Measurements from ENCODE around the gene DHRS12.
A peak's percentile ranks its signal among the peaks of the same experiment; 100 is the strongest.

The DHRS12 gene

DNA sequence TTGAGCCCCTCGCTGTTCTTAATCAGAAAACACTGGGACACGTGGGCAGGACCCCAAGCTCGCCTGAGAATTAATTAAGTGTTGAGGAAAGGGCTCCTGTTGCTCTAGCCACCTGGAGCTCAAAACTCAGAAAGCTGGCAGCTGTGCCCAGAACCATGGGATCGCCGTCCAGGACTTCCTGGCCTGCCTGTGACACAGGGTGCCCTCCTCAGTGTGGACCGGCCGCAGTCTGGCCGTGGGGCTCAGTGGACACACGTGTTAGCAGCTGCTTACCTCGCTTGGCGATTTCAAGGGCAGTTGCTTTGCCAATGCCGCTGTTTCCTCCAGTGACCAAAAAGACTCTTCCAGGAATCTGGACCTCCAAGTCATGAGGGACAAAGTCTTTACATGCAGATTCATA lies 4.7 kb downstream of the DHRS12 start:
- ATAC-seq (replicated peaks; ENCODE audit: extremely low read depth, poor library complexity, severe bottlenecking) (no peak), DNase-seq (ENCODE audit: low spot score in 2 of 2) (no peak)
- Mint-ChIP-seq H3K9me3 (no peaks in the 10 kb centered on the region), H3K27me3 (no peaks in the 10 kb centered on the region), H3K4me1 (peaks cover 30% of the 10 kb centered on the region), H3K27ac (ENCODE audit: low read depth) (no peak overlapping the region), H3K36me3 (ENCODE audit: insufficient read depth) (peaks cover 26% of the 10 kb centered on the region), H3K4me3 (no peak overlapping the region)

- Mint-ChIP-seq H3K36me3 (ENCODE audit: insufficient read depth) (peaks cover 12% of the 10 kb centered on the region), H3K4me3 (no peak overlapping the region), H3K27ac (ENCODE audit: low read depth) (no peak overlapping the region), H3K4me1 (peaks cover 22% of the 10 kb centered on the region), H3K27me3 (no peaks in the 10 kb centered on the region), H3K9me3 (no peaks in the 10 kb centered on the region)
- no peak for ATAC-seq (replicated peaks; ENCODE audit: extremely low read depth, poor library complexity, severe bottlenecking)
- DNase-seq (ENCODE audit: low spot score in 2 of 2), result peak in 1 of 2 donors; percentile 36
Observed at GRCh38 chr13:51797664-51798488, 6.1 kb downstream of the DHRS12 start.

- Mint-ChIP-seq H3K27me3 (no peaks in the 10 kb centered on the region), H3K4me1 (peaks cover 12% of the 10 kb centered on the region), H3K27ac (ENCODE audit: low read depth) (no peak overlapping the region), H3K36me3 (ENCODE audit: insufficient read depth) (peaks cover 7% of the 10 kb centered on the region), H3K4me3 (no peak overlapping the region), H3K9me3 (no peaks in the 10 kb centered on the region)
- ATAC-seq (replicated peaks; ENCODE audit: extremely low read depth, poor library complexity, severe bottlenecking) (no peak), DNase-seq (ENCODE audit: low spot score in 2 of 2) (no peak)
Observed at GRCh38 chr13:51796546-51796945, 7.4 kb downstream of the DHRS12 start.

- Mint-ChIP-seq H3K27me3 (no peaks in the 10 kb centered on the region), H3K27ac (ENCODE audit: low read depth) (peak overlapping the region; percentile 54), H3K9me3 (no peaks in the 10 kb centered on the region), H3K36me3 (ENCODE audit: insufficient read depth) (peaks cover 7% of the 10 kb centered on the region), H3K4me1 (peaks cover 12% of the 10 kb centered on the region), H3K4me3 (no peak overlapping the region)
- DNase-seq (ENCODE audit: low spot score in 2 of 2) (no peak), ATAC-seq (replicated peaks; ENCODE audit: extremely low read depth, poor library complexity, severe bottlenecking) (no peak)
Observed at GRCh38 chr13:51795419-51795818, 8.5 kb downstream of the DHRS12 start.

DNA sequence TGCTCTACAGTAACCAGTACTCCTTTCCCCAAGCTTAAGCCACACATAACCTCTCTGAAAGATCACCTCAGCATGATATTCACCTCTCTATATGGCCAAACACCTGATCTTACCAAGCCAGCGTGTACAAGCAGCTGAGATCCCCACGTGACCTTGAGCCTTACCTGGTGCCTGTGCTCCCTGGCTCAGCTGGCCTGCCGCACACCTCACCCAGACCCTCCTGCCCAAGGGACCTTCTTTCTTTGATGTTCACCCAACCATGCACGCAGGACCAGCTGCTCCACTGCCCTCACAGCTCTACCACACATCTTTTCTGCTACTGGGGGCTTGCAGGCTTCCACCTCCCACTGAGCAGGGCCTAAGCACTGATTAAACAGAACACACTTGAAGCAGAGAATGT lies 9.0 kb downstream of the DHRS12 start:
- Mint-ChIP-seq H3K4me1 (peaks cover 10% of the 10 kb centered on the region), H3K36me3 (ENCODE audit: insufficient read depth) (peaks cover 7% of the 10 kb centered on the region), H3K9me3 (no peaks in the 10 kb centered on the region), H3K4me3 (no peak overlapping the region), H3K27ac (ENCODE audit: low read depth) (peak overlapping the region; percentile 54), H3K27me3 (no peaks in the 10 kb centered on the region)
- ATAC-seq (replicated peaks; ENCODE audit: extremely low read depth, poor library complexity, severe bottlenecking), result no peak
- DNase-seq (ENCODE audit: low spot score in 2 of 2), result no peak

GRCh38 chr13:51793570-51794271 lies 10.2 kb downstream of the DHRS12 start:
- no peak overlapping the region for H3K4me3 Mint-ChIP-seq
- no peaks in the 10 kb centered on the region for H3K9me3 Mint-ChIP-seq
- peaks cover 9% of the 10 kb centered on the region for H3K36me3 Mint-ChIP-seq (ENCODE audit: insufficient read depth)
- no peak overlapping the region for H3K27ac Mint-ChIP-seq (ENCODE audit: low read depth)
- H3K4me1 Mint-ChIP-seq, result peaks cover 6% of the 10 kb centered on the region
- ATAC-seq (replicated peaks; ENCODE audit: extremely low read depth, poor library complexity, severe bottlenecking) (no peak), DNase-seq (ENCODE audit: low spot score in 2 of 2) (no peak)
- no peaks in the 10 kb centered on the region for H3K27me3 Mint-ChIP-seq

DNA sequence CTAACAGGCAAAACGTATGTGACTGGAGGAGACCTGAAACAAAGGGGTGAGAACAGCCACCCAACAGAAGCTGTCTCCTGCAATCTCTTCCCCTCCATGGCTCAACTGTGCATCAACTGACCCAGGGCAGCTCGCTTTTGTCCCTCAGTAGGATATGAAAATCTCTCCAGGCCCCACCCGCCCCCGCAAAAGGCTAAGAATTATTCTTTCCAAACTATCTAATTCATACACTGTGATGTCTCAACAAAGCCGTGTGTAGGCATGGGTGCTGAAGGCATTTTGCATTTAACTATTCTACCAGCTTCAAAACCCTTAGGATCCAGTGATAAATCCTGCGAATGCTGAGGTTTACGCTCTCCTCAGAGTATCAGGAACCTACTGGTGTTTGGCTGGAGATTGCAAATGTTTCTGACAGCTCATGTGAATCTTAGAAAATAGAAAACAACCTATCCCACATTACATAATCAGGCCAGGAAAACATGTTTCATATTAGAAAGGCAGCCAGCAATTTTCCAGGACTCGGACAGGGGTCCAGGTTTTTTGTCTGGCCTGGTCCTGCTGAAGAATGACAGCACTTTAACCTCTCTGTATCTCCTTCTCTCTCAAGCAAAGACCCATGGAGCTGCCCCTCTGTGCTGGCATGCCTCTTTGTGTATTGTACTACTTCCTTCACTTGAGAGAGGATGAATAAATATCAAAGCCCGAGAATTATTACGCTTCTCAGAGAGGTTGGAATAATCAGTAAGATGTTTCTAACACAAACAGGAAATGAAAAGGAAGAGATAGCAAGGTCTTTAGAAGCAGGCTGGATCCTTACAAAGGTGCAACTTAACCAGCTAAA lies 17.3 kb downstream of the DHRS12 start:
- DNase-seq (ENCODE audit: low spot score in 2 of 2), result no peak
- no peaks in the 10 kb centered on the region for H3K27me3 Mint-ChIP-seq
- ATAC-seq (replicated peaks; ENCODE audit: extremely low read depth, poor library complexity, severe bottlenecking), result no peak

GRCh38 chr13:51785712-51786424 lies 18.1 kb downstream of the DHRS12 start:
- peak; percentile 49 for ATAC-seq (replicated peaks; ENCODE audit: extremely low read depth, poor library complexity, severe bottlenecking)
- H3K27me3 Mint-ChIP-seq, result no peaks in the 10 kb centered on the region
- peaks cover 2% of the 10 kb centered on the region for H3K36me3 Mint-ChIP-seq (ENCODE audit: insufficient read depth)
- peaks cover 6% of the 10 kb centered on the region for H3K4me1 Mint-ChIP-seq
- H3K4me3 Mint-ChIP-seq, result no peak overlapping the region
- H3K9me3 Mint-ChIP-seq, result no peaks in the 10 kb centered on the region
- no peak overlapping the region for H3K27ac Mint-ChIP-seq (ENCODE audit: low read depth)
- DNase-seq (ENCODE audit: low spot score in 2 of 2), result no peak

More for the DNA sequence above, 17.3 kb downstream of the DHRS12 start:
- Mint-ChIP-seq H3K36me3 (ENCODE audit: insufficient read depth) (peaks cover 2% of the 10 kb centered on the region), H3K4me1 (peaks cover 6% of the 10 kb centered on the region), H3K4me3 (no peak overlapping the region), H3K27ac (ENCODE audit: low read depth) (no peak overlapping the region), H3K9me3 (no peaks in the 10 kb centered on the region)

DNA sequence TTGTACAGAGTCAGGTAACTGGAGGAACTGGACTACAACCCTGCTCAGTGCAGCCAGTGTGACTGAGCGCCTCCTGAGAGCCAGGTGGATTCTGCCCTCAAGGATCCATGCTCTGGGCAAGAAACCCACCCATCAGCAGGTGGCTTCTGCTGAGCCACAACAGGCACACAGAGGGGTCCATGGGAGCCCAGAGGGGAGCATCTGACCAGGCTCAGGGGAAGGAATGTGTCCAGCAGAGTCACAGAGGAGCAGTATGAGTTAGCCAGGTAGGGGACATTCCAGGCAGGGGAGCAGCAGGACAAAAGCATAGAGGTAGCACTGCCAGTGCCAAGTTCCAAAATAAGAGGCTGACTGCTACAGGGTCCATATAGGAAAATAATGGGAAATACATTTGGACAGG lies 19.9 kb downstream of the DHRS12 start:
- no peak for DNase-seq (ENCODE audit: low spot score in 2 of 2)
- Mint-ChIP-seq H3K36me3 (ENCODE audit: insufficient read depth) (peaks cover under 1% of the 10 kb centered on the region), H3K4me3 (no peak overlapping the region), H3K4me1 (peaks cover 11% of the 10 kb centered on the region), H3K27ac (ENCODE audit: low read depth) (peak overlapping the region; percentile 19), H3K9me3 (no peaks in the 10 kb centered on the region), H3K27me3 (no peaks in the 10 kb centered on the region)
- no peak for ATAC-seq (replicated peaks; ENCODE audit: extremely low read depth, poor library complexity, severe bottlenecking)

DNA sequence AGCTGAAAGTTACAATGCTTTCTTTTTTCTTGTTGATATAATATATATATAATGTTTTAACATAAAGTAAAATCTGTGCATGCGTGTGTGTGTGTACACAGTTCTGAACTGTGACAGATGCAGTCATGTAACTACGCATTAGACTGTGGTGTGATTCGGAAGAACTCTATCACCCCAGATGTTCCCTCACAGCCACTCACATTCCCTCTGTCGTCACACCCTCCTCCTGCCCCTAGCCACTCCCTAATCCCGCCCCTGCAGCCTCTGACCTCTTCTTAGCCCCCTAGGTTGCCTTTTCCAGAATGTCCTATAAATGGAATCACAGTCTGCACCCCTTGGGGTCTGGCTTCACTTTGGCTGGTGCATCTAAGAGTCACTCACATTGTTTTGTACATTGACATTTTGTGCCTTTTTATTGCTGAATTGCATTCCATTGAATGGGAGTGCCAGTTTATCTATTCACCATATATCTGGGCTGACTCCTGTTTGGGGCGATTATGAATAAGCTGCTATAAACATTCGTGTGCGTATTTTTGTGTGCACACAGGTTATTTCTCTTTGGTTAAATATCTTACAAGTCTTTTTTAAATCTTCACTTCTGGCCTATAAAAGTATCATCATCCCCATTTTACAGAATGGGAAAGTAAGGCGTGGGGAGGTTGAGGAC lies 20.4 kb downstream of the DHRS12 start:
- Mint-ChIP-seq H3K9me3 (no peaks in the 10 kb centered on the region), H3K27ac (ENCODE audit: low read depth) (peak overlapping the region; percentile 19)

GRCh38 chr13:51782026-51782710 lies 21.8 kb downstream of the DHRS12 start:
- DNase-seq (ENCODE audit: low spot score in 2 of 2) (no peak), ATAC-seq (replicated peaks; ENCODE audit: extremely low read depth, poor library complexity, severe bottlenecking) (no peak)
- Mint-ChIP-seq H3K36me3 (ENCODE audit: insufficient read depth) (peaks cover 2% of the 10 kb centered on the region), H3K9me3 (no peaks in the 10 kb centered on the region), H3K4me1 (peaks cover 11% of the 10 kb centered on the region), H3K27me3 (no peaks in the 10 kb centered on the region), H3K4me3 (no peak overlapping the region), H3K27ac (ENCODE audit: low read depth) (peak overlapping the region; percentile 23)

More for the DNA sequence above, 20.4 kb downstream of the DHRS12 start:
- Mint-ChIP-seq H3K4me1 (peaks cover 11% of the 10 kb centered on the region), H3K4me3 (no peak overlapping the region), H3K36me3 (ENCODE audit: insufficient read depth) (peaks cover 2% of the 10 kb centered on the region), H3K27me3 (no peaks in the 10 kb centered on the region)
- ATAC-seq (replicated peaks; ENCODE audit: extremely low read depth, poor library complexity, severe bottlenecking) (no peak), DNase-seq (ENCODE audit: low spot score in 2 of 2) (no peak)

Data from central memory CD8-positive, alpha-beta T cell (primary cell).